K562 (cell line): Measurements from ENCODE around the gene NUPR1. TPM values are rescaled to one million over a fixed set of nuclear protein-coding genes. Genes with fewer than 3 reads are reported as not detected.
A peak's percentile ranks its signal among the peaks of the same experiment; 100 is the strongest.

ENCODE experiments used
- CHCHD3 ChIP-seq: fragments of 250-450 bp; sonication (Bioruptor Pico); IDR thresholded peaks from 2 replicates; pipeline ENCODE4 v2.1.2; 2022; ENCODE audit warnings: mild to moderate bottlenecking
- CSDE1 ChIP-seq, 2 experiments: fragments of 450-650 bp; IDR thresholded peaks; 2 replicates each; pipeline ENCODE4 v1.6.1; 2016; ENCODE audit warnings: mild to moderate bottlenecking in 1 of 2
- IFI16 ChIP-seq: fragments of 250-450 bp; sonication (Bioruptor Pico); IDR thresholded peaks from 2 replicates; pipeline ENCODE4 v2.1.2; 2022; ENCODE audit warnings: mild to moderate bottlenecking, inconsistent platforms
- MYBL2 ChIP-seq, 2 experiments: fragments of 450-650 bp in 1 of 2; sonication (generic) in 1 of 2; formaldehyde crosslinking in 1 of 2; IDR thresholded peaks; 2 replicates each; pipeline versions ENCODE4 v1.6.1 to v1.8.1; 2017 to 2022; ENCODE audit warnings: borderline replicate concordance in 1 of 2, inconsistent platforms in 1 of 2, low read depth in 1 of 2, mild to moderate bottlenecking in 1 of 2, missing genetic modification reagents in 1 of 2, moderate library complexity in 1 of 2
- PTTG1 ChIP-seq: fragments of 450-650 bp; IDR thresholded peaks from 2 replicates; pipeline ENCODE4 v1.6.1; 2016; ENCODE audit warnings: low read depth, mild to moderate bottlenecking, missing genetic modification characterization, missing compliant biosample characterization
- TAF9B ChIP-seq: fragments of 450-650 bp; IDR thresholded peaks from 2 replicates; pipeline ENCODE4 v1.6.1; 2018; ENCODE audit warnings: mild to moderate bottlenecking; ENCODE audit not compliant: partially characterized antibody
- ZFP1 ChIP-seq: fragments of 450-650 bp; formaldehyde crosslinking; IDR thresholded peaks from 2 replicates; pipeline ENCODE4 v1.4.0; 2020; ENCODE audit warnings: mild to moderate bottlenecking, mixed read lengths
- ZNF174 ChIP-seq: fragments of 250-450 bp; sonication (Bioruptor Pico); IDR thresholded peaks from 2 replicates; pipeline ENCODE4 v1.4.0; 2020; ENCODE audit warnings: mild to moderate bottlenecking
- ZNF316 ChIP-seq: fragments of 450-650 bp; IDR thresholded peaks from 2 replicates; pipeline ENCODE4 v1.6.1; 2016
- polyA plus RNA-seq, 8 experiments: library from polyadenylated mRNA; depleted of rRNA in 4 of 8; stranded (reverse) in 5 of 8; unstranded in 3 of 8; fragments of >200 nt; fragmentation: Nextera tagmentation in 2 of 8; fragmentation: Illumina TruSeq in 1 of 8; extraction: Ambion mirVana in 2 of 8; extraction: Trizol in 1 of 8; gene quantifications; 2 replicates each; pipeline versions ENCODE4 v1.2.1 to v1.2.3, GENCODE V29; 2011 to 2014; ENCODE audit warnings: inconsistent platforms in 1 of 8, missing spikeins in 1 of 8
- total RNA-seq, 7 experiments: library from RNA; depleted of rRNA in 6 of 7; stranded (reverse); fragments of >200 nt in 6 of 7; fragmentation: Illumina TruSeq in 2 of 7; extraction: Trizol in 2 of 7; gene quantifications; 2 replicates each; pipeline versions ENCODE4 v1.2.1 to v1.2.3, GENCODE V29; 2011 to 2021; ENCODE audit warnings: low replicate concordance in 1 of 7
- TF ChIP-seq, protein P1 (sequence below): fragments of 250-450 bp; sonication (Bioruptor Pico); IDR thresholded peaks from 2 replicates; pipeline ENCODE4 v1.8.0; 2022; ENCODE audit warnings: moderate library complexity, mild to moderate bottlenecking, inconsistent platforms
- TF ChIP-seq, protein P2 (sequence below): fragments of 250-450 bp; sonication (Bioruptor Pico); IDR thresholded peaks from 2 replicates; pipeline ENCODE4 v1.5.1; 2021; ENCODE audit warnings: mild to moderate bottlenecking
- TF ChIP-seq, protein P3 (sequence below): sonication (generic); formaldehyde crosslinking; IDR thresholded peaks from 2 replicates; pipeline ENCODE4 v1.8.0; 2022; ENCODE audit warnings: mild to moderate bottlenecking, missing genetic modification reagents, borderline replicate concordance
- TF ChIP-seq, protein P4 (sequence below): fragments of 450-650 bp; formaldehyde crosslinking; conservative IDR thresholded peaks from 2 replicates; pipeline ENCODE4 v1.4.0; 2022; ENCODE audit warnings: mild to moderate bottlenecking, missing genetic modification characterization
- TF ChIP-seq, protein P5 (sequence below): fragments of 450-650 bp; IDR thresholded peaks from 2 replicates; pipeline ENCODE4 v1.6.1; 2016; ENCODE audit warnings: borderline replicate concordance
- TF ChIP-seq, protein P6 (sequence below): sonication (generic); formaldehyde crosslinking; IDR thresholded peaks from 2 replicates; pipeline ENCODE4 v1.8.0; 2023; ENCODE audit warnings: mild to moderate bottlenecking, missing genetic modification reagents

NUPR1 gene
- total and polyA plus RNA-seq, 9 of the 15 experiments (the other 6 are each of a cell fraction or from before 2014, with no cell fraction given) = 0.07 to 1.5 (median 0.27) TPM

DNA sequence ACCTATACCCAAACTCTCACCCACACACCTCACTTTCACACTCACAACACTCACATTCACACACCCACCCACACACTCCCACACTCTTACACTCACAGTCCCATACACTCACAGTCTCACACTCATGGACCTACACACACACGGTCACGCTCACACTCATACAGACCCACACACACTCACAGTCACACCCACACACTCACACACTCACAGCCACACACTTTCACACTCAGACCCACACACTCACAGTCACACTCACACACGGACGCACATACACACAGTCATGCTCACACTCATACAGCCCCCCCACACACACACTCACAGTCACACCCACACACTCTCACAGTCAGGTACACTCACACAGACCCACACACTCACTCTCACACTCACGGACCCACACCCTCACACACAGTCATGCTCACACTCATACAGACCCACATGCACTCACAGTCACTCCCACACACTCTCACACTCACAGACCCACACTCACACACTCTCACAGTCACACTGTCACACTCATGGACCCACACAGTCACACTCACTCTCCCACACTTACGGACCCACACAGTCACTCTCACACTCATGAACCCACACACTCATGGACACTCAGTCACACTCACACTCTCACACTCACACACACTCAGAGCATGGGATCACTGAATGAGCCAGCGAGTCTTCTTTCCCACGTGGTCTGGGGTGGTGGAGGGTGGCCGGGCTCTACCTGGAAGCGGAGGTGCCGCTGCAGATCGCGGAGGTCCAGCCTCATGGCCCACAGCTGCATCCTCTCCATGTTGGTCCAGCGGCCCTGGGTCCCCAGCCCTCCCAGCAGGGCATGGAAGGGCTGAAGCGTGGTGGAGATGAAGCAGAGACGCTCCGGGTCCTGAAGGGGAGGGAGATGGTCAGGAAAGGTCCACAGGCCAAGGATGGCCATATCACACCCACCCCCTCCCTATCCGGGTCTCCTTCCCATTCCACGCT is 37.2 kb downstream of the NUPR1 start (continued):
- TF ChIP-seq MYBL2 (IDR thresholded peaks at IDR 0.05; ENCODE audit: low read depth) (no peak), MYBL2 (CRISPR knock-in tag; IDR thresholded peaks at IDR 0.05; ENCODE audit: borderline replicate concordance) (no peak), IFI16 (CRISPR knock-in tag) (no peak), ZNF174 (no peak), ZFP1 (no peak), ZNF316 (no peak), PTTG1 (tag) (no peak), TAF9B (no peak), CHCHD3 (CRISPR knock-in tag) (no peak), CSDE1 (IDR thresholded peaks at IDR 0.05) (no peak)
- TF ChIP-seq, protein P1, sequence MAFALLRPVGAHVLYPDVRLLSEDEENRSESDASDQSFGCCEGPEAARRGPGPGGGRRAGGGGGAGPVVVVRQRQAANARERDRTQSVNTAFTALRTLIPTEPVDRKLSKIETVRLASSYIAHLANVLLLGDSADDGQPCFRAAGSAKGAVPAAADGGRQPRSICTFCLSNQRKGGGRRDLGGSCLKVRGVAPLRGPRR (CRISPR knock-in tag) = no peak
- TF ChIP-seq, protein P2, sequence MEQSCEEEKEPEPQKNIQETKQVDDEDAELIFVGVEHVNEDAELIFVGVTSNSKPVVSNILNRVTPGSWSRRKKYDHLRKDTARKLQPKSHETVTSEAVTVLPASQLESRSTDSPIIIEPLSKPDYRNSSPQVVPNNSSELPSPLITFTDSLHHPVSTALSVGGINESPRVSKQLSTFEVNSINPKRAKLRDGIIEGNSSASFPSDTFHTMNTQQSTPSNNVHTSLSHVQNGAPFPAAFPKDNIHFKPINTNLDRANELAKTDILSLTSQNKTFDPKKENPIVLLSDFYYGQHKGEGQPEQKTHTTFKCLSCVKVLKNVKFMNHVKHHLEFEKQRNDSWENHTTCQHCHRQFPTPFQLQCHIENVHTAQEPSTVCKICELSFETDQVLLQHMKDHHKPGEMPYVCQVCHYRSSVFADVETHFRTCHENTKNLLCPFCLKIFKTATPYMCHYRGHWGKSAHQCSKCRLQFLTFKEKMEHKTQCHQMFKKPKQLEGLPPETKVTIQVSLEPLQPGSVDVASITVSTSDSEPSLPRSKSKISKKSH (CRISPR knock-in tag) = no peak
- TF ChIP-seq, protein P3, sequence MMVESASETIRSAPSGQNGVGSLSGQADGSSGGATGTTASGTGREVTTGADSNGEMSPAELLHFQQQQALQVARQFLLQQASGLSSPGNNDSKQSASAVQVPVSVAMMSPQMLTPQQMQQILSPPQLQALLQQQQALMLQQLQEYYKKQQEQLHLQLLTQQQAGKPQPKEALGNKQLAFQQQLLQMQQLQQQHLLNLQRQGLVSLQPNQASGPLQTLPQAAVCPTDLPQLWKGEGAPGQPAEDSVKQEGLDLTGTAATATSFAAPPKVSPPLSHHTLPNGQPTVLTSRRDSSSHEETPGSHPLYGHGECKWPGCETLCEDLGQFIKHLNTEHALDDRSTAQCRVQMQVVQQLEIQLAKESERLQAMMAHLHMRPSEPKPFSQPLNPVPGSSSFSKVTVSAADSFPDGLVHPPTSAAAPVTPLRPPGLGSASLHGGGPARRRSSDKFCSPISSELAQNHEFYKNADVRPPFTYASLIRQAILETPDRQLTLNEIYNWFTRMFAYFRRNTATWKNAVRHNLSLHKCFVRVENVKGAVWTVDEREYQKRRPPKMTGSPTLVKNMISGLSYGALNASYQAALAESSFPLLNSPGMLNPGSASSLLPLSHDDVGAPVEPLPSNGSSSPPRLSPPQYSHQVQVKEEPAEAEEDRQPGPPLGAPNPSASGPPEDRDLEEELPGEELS (CRISPR knock-in tag) = no peak
- TF ChIP-seq, protein P4, sequence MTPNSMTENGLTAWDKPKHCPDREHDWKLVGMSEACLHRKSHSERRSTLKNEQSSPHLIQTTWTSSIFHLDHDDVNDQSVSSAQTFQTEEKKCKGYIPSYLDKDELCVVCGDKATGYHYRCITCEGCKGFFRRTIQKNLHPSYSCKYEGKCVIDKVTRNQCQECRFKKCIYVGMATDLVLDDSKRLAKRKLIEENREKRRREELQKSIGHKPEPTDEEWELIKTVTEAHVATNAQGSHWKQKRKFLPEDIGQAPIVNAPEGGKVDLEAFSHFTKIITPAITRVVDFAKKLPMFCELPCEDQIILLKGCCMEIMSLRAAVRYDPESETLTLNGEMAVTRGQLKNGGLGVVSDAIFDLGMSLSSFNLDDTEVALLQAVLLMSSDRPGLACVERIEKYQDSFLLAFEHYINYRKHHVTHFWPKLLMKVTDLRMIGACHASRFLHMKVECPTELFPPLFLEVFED (CRISPR knock-in tag) = peak; percentile 67; the same call in 1 of the 2 replicates
- TF ChIP-seq, protein P5, sequence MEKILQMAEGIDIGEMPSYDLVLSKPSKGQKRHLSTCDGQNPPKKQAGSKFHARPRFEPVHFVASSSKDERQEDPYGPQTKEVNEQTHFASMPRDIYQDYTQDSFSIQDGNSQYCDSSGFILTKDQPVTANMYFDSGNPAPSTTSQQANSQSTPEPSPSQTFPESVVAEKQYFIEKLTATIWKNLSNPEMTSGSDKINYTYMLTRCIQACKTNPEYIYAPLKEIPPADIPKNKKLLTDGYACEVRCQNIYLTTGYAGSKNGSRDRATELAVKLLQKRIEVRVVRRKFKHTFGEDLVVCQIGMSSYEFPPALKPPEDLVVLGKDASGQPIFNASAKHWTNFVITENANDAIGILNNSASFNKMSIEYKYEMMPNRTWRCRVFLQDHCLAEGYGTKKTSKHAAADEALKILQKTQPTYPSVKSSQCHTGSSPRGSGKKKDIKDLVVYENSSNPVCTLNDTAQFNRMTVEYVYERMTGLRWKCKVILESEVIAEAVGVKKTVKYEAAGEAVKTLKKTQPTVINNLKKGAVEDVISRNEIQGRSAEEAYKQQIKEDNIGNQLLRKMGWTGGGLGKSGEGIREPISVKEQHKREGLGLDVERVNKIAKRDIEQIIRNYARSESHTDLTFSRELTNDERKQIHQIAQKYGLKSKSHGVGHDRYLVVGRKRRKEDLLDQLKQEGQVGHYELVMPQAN = peak; percentile 46; the same call in 1 of the 2 replicates
- TF ChIP-seq, protein P6, sequence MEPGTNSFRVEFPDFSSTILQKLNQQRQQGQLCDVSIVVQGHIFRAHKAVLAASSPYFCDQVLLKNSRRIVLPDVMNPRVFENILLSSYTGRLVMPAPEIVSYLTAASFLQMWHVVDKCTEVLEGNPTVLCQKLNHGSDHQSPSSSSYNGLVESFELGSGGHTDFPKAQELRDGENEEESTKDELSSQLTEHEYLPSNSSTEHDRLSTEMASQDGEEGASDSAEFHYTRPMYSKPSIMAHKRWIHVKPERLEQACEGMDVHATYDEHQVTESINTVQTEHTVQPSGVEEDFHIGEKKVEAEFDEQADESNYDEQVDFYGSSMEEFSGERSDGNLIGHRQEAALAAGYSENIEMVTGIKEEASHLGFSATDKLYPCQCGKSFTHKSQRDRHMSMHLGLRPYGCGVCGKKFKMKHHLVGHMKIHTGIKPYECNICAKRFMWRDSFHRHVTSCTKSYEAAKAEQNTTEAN = peak; percentile 97
